Stimulated activated CD4-positive, alpha-beta T cell treated with anti-CD3 and anti-CD28 coated beads, Interleukin-1b, Interleukin-23, amount 100 ng/mL, for 48 hours (primary cell): ENCODE results near the gene RIIAD1.
"Not testable (repeated sequence)": the region's sequence is repeated elsewhere in the genome, so short reads cannot be mapped to it uniquely, and the experiment has no call there.

ENCODE experiments used
- DNase-seq: peaks from one replicate; pipeline ENCODE4 v3.0.0-alpha.2; 2020

The RIIAD1 gene, protein sequence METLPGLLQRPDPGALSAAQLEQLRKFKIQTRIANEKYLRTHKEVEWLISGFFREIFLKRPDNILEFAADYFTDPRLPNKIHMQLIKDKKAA

GRCh38 chr1:151720974-151721787 is at the start of gene RIIAD1:
Gene RIIAD1 (plus strand): TSS chr1:151721522. CDS start chr1:151721537, 15 bp downstream.
- peak; percentile 20 for DNase-seq

GRCh38 chr1:151673407-151673806 is 47.9 kb upstream of the RIIAD1 start:
- no peak for DNase-seq

- no peak for DNase-seq
Measured at GRCh38 chr1:151680391-151680790, 40.9 kb upstream of the RIIAD1 start.

DNA sequence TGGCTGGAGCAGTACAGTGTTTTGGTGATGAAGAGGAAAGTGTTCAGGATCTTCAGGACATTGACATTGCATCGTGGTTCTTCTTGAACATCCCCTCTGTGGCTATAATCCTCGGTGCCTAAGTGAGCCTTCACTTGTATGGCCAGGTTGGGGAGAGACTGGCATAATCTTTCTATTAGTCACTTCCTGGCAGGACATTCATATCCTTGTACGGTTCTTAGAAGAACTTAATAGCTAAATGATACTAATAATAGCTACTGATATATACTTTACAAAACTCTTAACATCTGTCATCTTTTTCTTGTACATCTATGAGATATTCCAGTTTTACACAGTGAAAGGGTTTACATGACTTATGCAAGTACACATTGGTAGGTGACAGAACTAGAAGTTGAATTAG is 40.5 kb upstream of the RIIAD1 start:
- no peak for DNase-seq

- no peak for DNase-seq
Measured at GRCh38 chr1:151681923-151682322, 39.4 kb upstream of the RIIAD1 start.

DNA sequence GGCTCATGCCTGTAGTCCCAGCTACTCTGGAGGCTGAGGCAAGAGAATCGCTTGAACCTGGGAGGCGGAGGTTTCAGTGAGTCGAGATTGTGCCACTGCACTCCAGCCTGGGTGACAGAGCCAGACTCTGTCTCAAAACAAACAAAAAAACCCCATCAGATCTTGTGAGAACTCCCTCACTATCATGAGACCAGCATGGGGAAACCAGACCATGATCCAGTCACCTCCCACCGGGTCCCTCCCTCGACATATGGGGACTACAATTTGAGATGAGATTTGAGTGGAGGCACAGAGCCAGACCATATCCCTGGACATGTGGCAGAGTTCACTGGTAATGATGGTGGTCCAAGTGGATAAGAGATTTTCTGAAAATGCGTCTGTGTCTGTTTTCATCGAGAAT is 38.4 kb upstream of the RIIAD1 start:
- DNase-seq: not testable (repeated sequence)

- DNase-seq: no peak
Measured at GRCh38 chr1:151684128-151684527, 37.2 kb upstream of the RIIAD1 start.

GRCh38 chr1:151686561-151686960 is 34.8 kb upstream of the RIIAD1 start:
- DNase-seq: no peak

GRCh38 chr1:151689494-151689893 is 31.8 kb upstream of the RIIAD1 start:
- DNase-seq: no peak

- no peak for DNase-seq
Measured at GRCh38 chr1:151692226-151692625, 29.1 kb upstream of the RIIAD1 start.

DNA sequence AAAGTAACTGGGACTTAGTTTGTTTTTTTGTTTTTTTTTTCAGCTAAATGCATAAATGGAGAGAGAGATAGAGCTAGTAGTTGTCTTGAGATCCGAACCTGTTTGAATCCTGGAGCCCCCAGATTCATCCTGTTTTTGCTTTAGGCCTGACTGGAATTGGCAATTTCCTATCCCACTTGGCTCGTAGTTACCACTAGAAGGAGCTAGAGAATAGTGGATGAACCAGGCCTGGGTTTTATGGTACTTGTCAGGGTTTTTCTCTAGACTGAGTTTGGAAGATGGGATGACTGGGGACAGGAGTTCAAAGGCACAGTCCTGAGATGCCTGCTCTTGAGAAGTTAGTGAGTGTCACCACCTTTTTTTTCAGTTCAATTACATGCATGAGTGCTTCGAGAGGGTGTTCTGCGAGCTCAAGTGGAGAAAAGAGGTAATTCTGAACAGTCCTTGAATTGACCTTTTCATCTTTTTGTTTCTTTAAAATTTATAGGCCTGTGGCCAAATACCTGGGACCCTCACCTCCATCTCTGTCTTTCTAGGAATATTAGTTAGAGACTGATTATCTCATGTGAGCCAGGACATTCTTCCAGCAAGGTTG is 28.2 kb upstream of the RIIAD1 start:
- no peak for DNase-seq

DNA sequence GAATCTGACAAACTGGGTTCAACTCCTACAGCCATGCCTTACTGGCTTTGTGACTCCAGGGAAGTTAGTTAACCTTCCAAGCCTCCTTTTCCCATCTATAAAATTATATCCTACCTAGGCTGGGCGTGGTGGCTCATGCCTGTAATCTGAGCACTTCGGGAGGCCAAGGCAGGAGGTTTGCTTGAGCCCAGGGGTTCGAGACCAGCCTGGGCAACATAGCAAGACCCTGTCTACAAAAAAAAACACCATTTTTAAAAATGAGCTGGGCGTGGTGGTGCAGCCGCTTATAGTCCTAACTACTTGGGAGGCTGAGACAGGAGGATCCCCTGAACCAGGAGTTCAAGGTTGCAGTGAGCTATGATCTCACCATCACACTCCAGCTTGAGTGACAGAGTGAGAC is 19.8 kb upstream of the RIIAD1 start:
- no peak for DNase-seq

- no peak for DNase-seq
Measured at GRCh38 chr1:151702936-151703335, 18.4 kb upstream of the RIIAD1 start.

DNA sequence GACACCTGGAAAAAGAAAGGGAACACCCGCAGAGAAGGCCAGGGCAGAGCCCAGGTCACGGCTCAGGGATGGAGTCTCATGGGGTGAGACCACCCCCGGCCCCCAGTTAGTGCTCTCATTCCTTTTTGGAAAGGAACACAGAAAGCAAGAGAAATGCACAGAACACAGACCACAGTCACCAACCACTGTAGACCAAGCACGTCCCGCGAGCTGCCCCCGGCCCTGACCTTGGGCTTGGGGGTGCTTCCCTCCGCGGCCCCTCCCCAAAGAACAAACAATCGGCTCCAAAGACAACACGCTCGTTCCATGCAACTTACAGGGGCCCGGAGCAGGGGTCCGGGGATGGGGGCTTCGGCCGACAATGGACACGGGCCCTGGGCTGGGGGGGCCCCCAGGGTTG is 17.5 kb upstream of the RIIAD1 start:
- no peak for DNase-seq

DNA sequence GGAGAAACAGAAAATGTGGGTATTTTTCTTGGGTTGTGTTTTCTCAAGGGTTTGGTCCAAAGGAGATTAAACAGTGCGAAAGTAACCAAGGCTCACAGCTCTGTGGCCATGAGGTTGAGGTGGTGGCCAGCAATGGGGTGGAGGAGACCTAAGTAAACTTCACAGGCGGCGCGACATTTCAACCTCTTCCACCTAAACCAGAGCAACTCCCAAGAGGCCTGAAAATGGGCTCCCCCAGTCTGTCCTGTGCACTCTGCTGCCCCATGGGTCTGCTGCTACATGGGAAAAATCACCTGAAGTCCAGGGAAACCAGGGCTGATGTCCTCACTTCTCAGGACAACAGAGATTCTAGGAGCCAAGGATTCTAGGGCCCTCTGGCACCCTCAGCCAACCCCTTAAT is 17.1 kb upstream of the RIIAD1 start:
- no peak for DNase-seq

DNA sequence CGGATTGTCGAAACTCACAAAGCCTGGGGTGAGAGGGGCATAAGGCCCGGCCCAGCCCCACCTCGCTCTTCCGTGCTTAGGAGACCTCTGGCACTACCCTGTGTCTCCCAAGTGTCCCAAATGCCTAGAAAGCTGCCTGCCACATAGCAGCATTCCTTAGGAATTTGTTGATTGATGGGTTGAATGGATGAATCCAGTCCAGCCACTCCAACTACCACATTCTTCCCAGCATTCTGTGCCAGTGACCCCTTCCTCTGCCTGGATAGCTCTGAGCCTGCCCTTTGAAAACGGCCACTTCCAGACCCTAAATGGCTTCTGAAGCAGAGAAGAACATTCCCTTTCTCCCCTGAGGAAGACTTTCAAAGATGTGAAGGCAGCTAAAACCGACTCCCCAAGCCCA is 16.2 kb upstream of the RIIAD1 start:
- DNase-seq: no peak

- DNase-seq: no peak
Measured at GRCh38 chr1:151705753-151706463, 15.4 kb upstream of the RIIAD1 start.

GRCh38 chr1:151706464-151707415 is 14.6 kb upstream of the RIIAD1 start:
- no peak for DNase-seq

GRCh38 chr1:151707541-151708065 is 13.7 kb upstream of the RIIAD1 start:
- no peak for DNase-seq

- no peak for DNase-seq
Measured at GRCh38 chr1:151708891-151709290, 12.4 kb upstream of the RIIAD1 start.

GRCh38 chr1:151710187-151710840 is 11.0 kb upstream of the RIIAD1 start:
- peak; percentile 43 for DNase-seq
